IMR-90 (cell line): ENCODE data around the gene VWA5A. TPM values are rescaled to one million over a fixed set of nuclear protein-coding genes. Genes with fewer than 3 reads are reported as not detected.

Experiments used
- ATAC-seq: fragments of 200-7000 bp; cut with Tn5 transposase; 2 replicates; pipeline ENCODE4 v1.9.1; 2020; ENCODE audit warnings: low read depth, mild to moderate bottlenecking, moderate library complexity
- BruUV-seq: library from RNA; stranded (reverse); fragments of 400-500 nt; replicated peaks from 2 replicates; lab custom pipeline; 2021; lab: Mats Ljungman, UMichigan
- CTCF ChIA-PET: fragments of 300-600 bp; formaldehyde crosslinking; extraction: SDS; loops from one replicate; lab custom pipeline; 2021; ENCODE audit warnings: antibody characterized with exemption; lab: Yijun Ruan, JAX
- POLR2A ChIA-PET: fragments of 300-600 bp; sonication (Branson Sonifier 250); formaldehyde crosslinking; loops from one replicate; lab custom pipeline; 2022; ENCODE audit warnings: antibody characterized with exemption; ENCODE audit not compliant: unreplicated experiment; lab: Charles Lee
- DNase-seq: peaks from one replicate; pipeline ENCODE4 v3.0.0; 2013
- H2AFZ ChIP-seq: replicated peaks from 2 replicates; pipeline ENCODE3; 2013; ENCODE audit warnings: low read length, mild to moderate bottlenecking; ENCODE audit not compliant: poor library complexity
- H2AK5ac ChIP-seq: 2 replicates; pipeline ENCODE4 v1.6.1; 2013; ENCODE audit warnings: low read depth, low read length, inconsistent platforms
- H2AK9ac ChIP-seq: replicated peaks from 2 replicates; pipeline ENCODE3; 2013; ENCODE audit warnings: mild to moderate bottlenecking, low read depth, low read length, moderate library complexity; ENCODE audit not compliant: poor library complexity
- H2BK120ac ChIP-seq: 2 replicates; pipeline ENCODE4 v1.6.1; 2013; ENCODE audit warnings: low read depth, low read length, inconsistent platforms
- H2BK15ac ChIP-seq: 3 replicates; pipeline ENCODE4 v1.6.1; 2013; ENCODE audit warnings: low read depth, low read length, inconsistent platforms
- H2BK20ac ChIP-seq: 2 replicates; pipeline ENCODE4 v1.6.1; 2013; ENCODE audit warnings: low read depth, mild to moderate bottlenecking, inconsistent platforms, low read length, moderate library complexity
- H2BK5ac ChIP-seq: 2 replicates; pipeline ENCODE4 v1.6.1; 2013; ENCODE audit warnings: mild to moderate bottlenecking, low read depth, low read length, inconsistent platforms; ENCODE audit not compliant: poor library complexity, severe bottlenecking
- H3K14ac ChIP-seq: replicated peaks from 2 replicates; pipeline ENCODE4 v1.6.1; 2013; ENCODE audit warnings: low read depth, low read length, inconsistent platforms
- H3K18ac ChIP-seq: 2 replicates; pipeline ENCODE4 v1.6.1; 2013; ENCODE audit warnings: low read depth, low read length, control low read depth
- H3K23ac ChIP-seq: 2 replicates; pipeline ENCODE4 v1.6.1; 2013; ENCODE audit warnings: low read depth, low read length, inconsistent platforms
- H3K27ac ChIP-seq: 2 replicates; pipeline ENCODE4 v1.5.1; 2013; ENCODE audit warnings: mild to moderate bottlenecking, control low read depth, low read length; ENCODE audit not compliant: insufficient read depth
- H3K27me3 ChIP-seq: 2 replicates; pipeline ENCODE4 v1.6.1; 2013; ENCODE audit warnings: low read length; ENCODE audit not compliant: control insufficient read depth, insufficient read depth
- H3K36me3 ChIP-seq: 2 replicates; pipeline ENCODE4 v1.6.1; 2013; ENCODE audit warnings: low read length, mixed read lengths; ENCODE audit not compliant: control insufficient read depth, insufficient read depth
- H3K4ac ChIP-seq: 2 replicates; pipeline ENCODE4 v1.6.1; 2013; ENCODE audit warnings: low read depth, low read length, inconsistent platforms
- H3K4me1 ChIP-seq: 2 replicates; pipeline ENCODE4 v1.6.1; 2013; ENCODE audit warnings: low read length, mixed read lengths; ENCODE audit not compliant: control insufficient read depth, insufficient read depth
- H3K4me2 ChIP-seq: 2 replicates; pipeline ENCODE4 v1.6.1; 2013; ENCODE audit warnings: low read depth, mild to moderate bottlenecking, control low read depth, low read length, moderate library complexity
- H3K4me3 ChIP-seq: 2 replicates; pipeline ENCODE4 v1.5.1; 2013; ENCODE audit warnings: low read depth, mild to moderate bottlenecking, control low read depth, low read length, moderate library complexity; ENCODE audit not compliant: insufficient read depth
- H3K56ac ChIP-seq: 2 replicates; pipeline ENCODE4 v1.6.1; 2013; ENCODE audit warnings: low read length, inconsistent platforms; ENCODE audit not compliant: insufficient read depth; ENCODE audit errors: extremely low read depth
- H3K79me1 ChIP-seq, 2 experiments: 2 replicates each; pipeline ENCODE4 v1.6.1; 2013; ENCODE audit warnings: low read length in 2 of 2, inconsistent platforms in 1 of 2, low read depth in 1 of 2
- H3K9ac ChIP-seq: 2 replicates; pipeline ENCODE4 v1.6.1; 2013; ENCODE audit warnings: low read depth, low read length, control low read depth
- H3K9me1 ChIP-seq: 2 replicates; pipeline ENCODE4 v1.6.1; 2013; ENCODE audit warnings: low read length, inconsistent platforms; ENCODE audit not compliant: insufficient read depth
- H3K9me3 ChIP-seq: 2 replicates; pipeline ENCODE4 v1.6.1; 2013; ENCODE audit warnings: low read length; ENCODE audit not compliant: control insufficient read depth, insufficient read depth
- H4K20me1 ChIP-seq: 2 replicates; pipeline ENCODE4 v1.6.1; 2013; ENCODE audit warnings: low read length, inconsistent platforms; ENCODE audit not compliant: insufficient read depth
- H4K5ac ChIP-seq: 2 replicates; pipeline ENCODE4 v1.6.1; 2013; ENCODE audit warnings: mild to moderate bottlenecking, low read depth, low read length, control low read depth
- H4K8ac ChIP-seq, 2 experiments: 2 replicates each; pipeline ENCODE4 v1.6.1; 2013; ENCODE audit warnings: low read depth in 2 of 2, low read length in 2 of 2, control low read depth in 1 of 2, inconsistent platforms in 1 of 2
- H4K91ac ChIP-seq: 2 replicates; pipeline ENCODE4 v1.6.1; 2013; ENCODE audit warnings: low read depth, low read length, inconsistent platforms; ENCODE audit not compliant: insufficient read depth
- RFX5 ChIP-seq: IDR thresholded peaks from 2 replicates; pipeline ENCODE4 v1.8.0; 2012; ENCODE audit warnings: low read depth, mild to moderate bottlenecking, low read length, moderate library complexity
- WGBS, 2 experiments: methylation state at CpG; one replicate each; pipeline versions ENCODE4 v1.1.5 to v1.1.7; 2013; ENCODE audit warnings: missing lambda C conversion rate in 2 of 2; ENCODE audit not compliant: insufficient read length in 1 of 2; ENCODE audit errors: extremely low coverage in 2 of 2; 5-methylcytosine and 5-hydroxymethylcytosine counted together
- dilution Hi-C: fragments of 300-500 bp; cut with HindIII; formaldehyde crosslinking; loops from one replicate; pipeline ENCODE4 v1.14.3; 2018; ENCODE audit warnings: low sequenced_read_pairs; ENCODE audit not compliant: unreplicated experiment
- in situ Hi-C: fragments of 300-500 bp; cut with MboI; formaldehyde crosslinking; loops from 3 replicates; pipeline ENCODE4 v1.14.3; 2019; ENCODE audit warnings: low sequenced_read_pairs, inconsistent platforms, mixed read lengths
- intact Hi-C: fragments of 100-400 bp; cut with micrococcal nuclease; formaldehyde crosslinking; loops from 2 replicates; pipeline ENCODE4 v1.10.0; 2022
- polyA plus RNA-seq, 3 experiments: library from polyadenylated mRNA; depleted of rRNA; stranded (reverse); fragments of >200 nt; gene quantifications; 2 replicates each; pipeline ENCODE4 v1.2.3, GENCODE V29; 2012; ENCODE audit warnings: low replicate concordance in 1 of 3
- total RNA-seq: library from RNA; depleted of rRNA; stranded (reverse); fragments of >200 nt; gene quantifications from 2 replicates; pipeline ENCODE4 v1.2.3, GENCODE V29; 2012

Gene VWA5A
- total and polyA plus RNA-seq, 2 of the 4 experiments (the other 2 are of a cell fraction) = 5.6 to 6.8 TPM

DNA sequence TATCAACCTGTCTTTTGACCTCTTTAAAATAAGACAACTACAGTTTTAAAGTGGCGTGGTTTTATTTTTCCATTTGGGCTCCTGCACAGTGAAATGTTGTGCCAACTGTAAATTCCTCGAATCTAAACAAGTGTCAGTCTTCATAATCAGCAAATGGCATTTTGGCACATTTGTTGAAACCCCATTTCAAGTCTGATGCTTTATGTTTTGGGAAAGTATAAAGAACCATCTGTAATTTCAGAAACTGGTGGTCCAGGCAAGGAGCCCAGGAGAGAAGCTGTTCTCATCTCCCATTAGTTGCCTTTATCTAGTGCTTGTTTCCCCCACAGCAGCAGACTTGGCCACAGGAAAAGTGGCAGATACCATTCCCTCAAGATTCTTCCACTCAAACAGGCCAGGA, 32.7 kb downstream of the VWA5A start:
- H2AK9ac ChIP-seq = no peak overlapping the region
- no peaks in the 10 kb centered on the region for H3K9me1 ChIP-seq
- no TSS peak for BruUV-seq
- H3K9me3 ChIP-seq = no peaks in the 10 kb centered on the region
- no peak overlapping the region for H3K27ac ChIP-seq
- H3K4ac ChIP-seq = no peak overlapping the region
- H3K9ac ChIP-seq = no peak overlapping the region
- no peak overlapping the region for H2AFZ ChIP-seq
- H3K36me3 ChIP-seq = no peaks in the 10 kb centered on the region
- no peak for DNase-seq
- H4K20me1 ChIP-seq = no peaks in the 10 kb centered on the region
- H3K27me3 ChIP-seq = peaks cover 2% of the 10 kb centered on the region; the same call in 1 of the 2 replicates
- no peak overlapping the region for H4K5ac ChIP-seq
- no peak overlapping the region for H3K4me3 ChIP-seq
- H4K8ac ChIP-seq = no peak overlapping the region
- H4K91ac ChIP-seq = no peak overlapping the region
- no peaks in the 10 kb centered on the region for H3K4me1 ChIP-seq
- POLR2A ChIA-PET = no interaction called here
- H3K23ac ChIP-seq = no peak overlapping the region
- intact Hi-C loops (no loop called here), dilution Hi-C loops (no loop called here), in situ Hi-C loops (no loop called here)
- no peak overlapping the region for H2BK15ac ChIP-seq
- no peak overlapping the region for H3K18ac ChIP-seq
- CTCF ChIA-PET = no interaction called here
- no peak overlapping the region for H3K4me2 ChIP-seq
- no peak overlapping the region for H2BK20ac ChIP-seq
- no peaks in the 10 kb centered on the region for H3K79me1 ChIP-seq
- no peak overlapping the region for H3K14ac ChIP-seq
- no peak overlapping the region for H2BK120ac ChIP-seq
- no peak for ATAC-seq
- no peak overlapping the region for H2AK5ac ChIP-seq
- H2BK5ac ChIP-seq = no peak overlapping the region
- H3K56ac ChIP-seq = no peak overlapping the region
- WGBS, 2 experiments = no CpG with 5 or more reads among the region's 2 CpGs
- no peak for TF ChIP-seq RFX5
